HG02610 (cell line): ENCODE results near the gene EPHA6.

ENCODE experiments used
- ATAC-seq: cut with Tn5 transposase; IDR thresholded peaks from one replicate; pipeline ENCODE4 v1.9.1; 2021; ENCODE audit warnings: mild to moderate bottlenecking, moderate library complexity; ENCODE audit not compliant: unreplicated experiment

Gene EPHA6

GRCh38 chr3:97686258-97686657 is 871.9 kb downstream of the EPHA6 start:
- ATAC-seq, result no peak

GRCh38 chr3:97687734-97688133 is 873.3 kb downstream of the EPHA6 start:
- ATAC-seq, result no peak

GRCh38 chr3:97689111-97689510 is 874.7 kb downstream of the EPHA6 start:
- ATAC-seq, result no peak

- no peak for ATAC-seq
Observed at GRCh38 chr3:97689962-97690361, 875.6 kb downstream of the EPHA6 start.

GRCh38 chr3:97691354-97691753 is 877.0 kb downstream of the EPHA6 start:
- no peak for ATAC-seq

GRCh38 chr3:97692389-97692788 is 878.0 kb downstream of the EPHA6 start:
- ATAC-seq, result no peak

- ATAC-seq, result no peak
Observed at GRCh38 chr3:97692831-97693230, 878.4 kb downstream of the EPHA6 start.

- ATAC-seq, result no peak
Observed at GRCh38 chr3:97694876-97695275, 880.5 kb downstream of the EPHA6 start.

- no peak for ATAC-seq
Observed at GRCh38 chr3:97698691-97699090, 884.3 kb downstream of the EPHA6 start.

- ATAC-seq, result peak; percentile 49
Observed at GRCh38 chr3:97699889-97700288, 885.5 kb downstream of the EPHA6 start.

- ATAC-seq, result no peak
Observed at GRCh38 chr3:97705764-97706163, 891.4 kb downstream of the EPHA6 start.

- ATAC-seq, result no peak
Observed at GRCh38 chr3:97706226-97706625, 891.8 kb downstream of the EPHA6 start.

- no peak for ATAC-seq
Observed at GRCh38 chr3:97711654-97712053, 897.3 kb downstream of the EPHA6 start.

- no peak for ATAC-seq
Observed at GRCh38 chr3:97712919-97713318, 898.5 kb downstream of the EPHA6 start.

GRCh38 chr3:97713634-97714033 is 899.2 kb downstream of the EPHA6 start:
- no peak for ATAC-seq

- ATAC-seq, result peak; percentile 88
Observed at GRCh38 chr3:97719156-97719821, 904.9 kb downstream of the EPHA6 start.

GRCh38 chr3:97720417-97720816 is 906.0 kb downstream of the EPHA6 start:
- ATAC-seq, result no peak

GRCh38 chr3:97721446-97721845 is 907.1 kb downstream of the EPHA6 start:
- ATAC-seq, result no peak

- no peak for ATAC-seq
Observed at GRCh38 chr3:97736928-97737327, 922.5 kb downstream of the EPHA6 start.

- ATAC-seq, result no peak
Observed at GRCh38 chr3:97738761-97739160, 924.4 kb downstream of the EPHA6 start.

- ATAC-seq, result no peak
Observed at GRCh38 chr3:97742036-97742435, 927.6 kb downstream of the EPHA6 start.

GRCh38 chr3:97744289-97744688 is 929.9 kb downstream of the EPHA6 start:
- no peak for ATAC-seq
